Measurements from ENCODE around the gene SRRM5.
A peak's percentile ranks its signal among the peaks of the same experiment; 100 is the strongest.

Gene SRRM5

GRCh38 chr19:43640424-43640757 lies 28.5 kb downstream of the SRRM5 start:
- WGBS, 2 donors (ENCODE audit: extremely low coverage in 2 of 2, insufficient read length in 2 of 2, insufficient replicate concordance in 1 of 2) = no CpG with 5 or more reads among the region's 9 CpGs
- peak overlapping the region; percentile 80 for H3K4ac ChIP-seq (ENCODE audit: low read length)
- peaks cover 0 to 13% of the 10 kb centered on the region in 2 donors for H3K36me3 ChIP-seq (replicated peaks in 1 of 2; ENCODE audit: control insufficient read depth in 2 of 2, insufficient read depth in 2 of 2, low read length in 2 of 2)
- H4K8ac ChIP-seq (ENCODE audit: low read depth, low read length) = no peak overlapping the region
- H2BK15ac ChIP-seq (ENCODE audit: low read length) = peak overlapping the region; percentile 96
- H3K27ac ChIP-seq (replicated peaks; ENCODE audit: low read length) = no peak overlapping the region
- H2BK120ac ChIP-seq (ENCODE audit: low read depth, low read length) = peak overlapping the region; percentile 98
- DNase-seq (ENCODE audit: low spot score) = no peak
- H3K23ac ChIP-seq (ENCODE audit: low read depth, low read length, poor library complexity) = peak overlapping the region; percentile 96
- peak overlapping the region; percentile 92 for H3K9ac ChIP-seq (ENCODE audit: low read depth, low read length, poor library complexity)
- H2BK12ac ChIP-seq (ENCODE audit: low read length) = peak overlapping the region; percentile 63
- H2AK5ac ChIP-seq (ENCODE audit: low read depth, low read length) = peak overlapping the region; percentile 99
- no peak overlapping the region for H4K91ac ChIP-seq (ENCODE audit: low read depth, low read length, poor library complexity)
- H3K18ac ChIP-seq (ENCODE audit: low read length) = peak overlapping the region; percentile 99
- H3K4me3 ChIP-seq (ENCODE audit: low read length in 2 of 2) = peak overlapping the region; percentile 89 to 99
- peaks cover 9% of the 10 kb centered on the region for H3K79me1 ChIP-seq (ENCODE audit: low read depth, low read length)
- H3K14ac ChIP-seq (ENCODE audit: low read length) = peak overlapping the region; percentile 96
- peaks cover 25 to 31% of the 10 kb centered on the region in 2 donors for H3K4me1 ChIP-seq (ENCODE audit: control insufficient read depth in 2 of 2, insufficient read depth in 1 of 2, low read depth in 1 of 2, low read length in 2 of 2)
- H3K27me3 ChIP-seq (ENCODE audit: control insufficient read depth in 3 of 3, insufficient read depth in 3 of 3, low read depth in 1 of 3, low read length in 3 of 3) = peaks cover 0 to 9% (median 2%) of the 10 kb centered on the region in 3 experiments
- no peaks in the 10 kb centered on the region for H3K9me3 ChIP-seq (replicated peaks in 1 of 2; ENCODE audit: control insufficient read depth in 2 of 2, insufficient read depth in 1 of 2, low read depth in 1 of 2, low read length in 2 of 2)
- H2AFZ ChIP-seq (ENCODE audit: low read length) = peak overlapping the region; percentile 88
- H2BK5ac ChIP-seq (ENCODE audit: low read length) = peak overlapping the region; percentile 78
- H3K4me2 ChIP-seq (ENCODE audit: insufficient read depth, low read length, poor library complexity, severe bottlenecking) = peak overlapping the region; percentile 95

- H3K27ac ChIP-seq (replicated peaks; ENCODE audit: low read length) = no peak overlapping the region
- no peak overlapping the region for H4K8ac ChIP-seq (ENCODE audit: low read depth, low read length)
- H3K14ac ChIP-seq (ENCODE audit: low read length) = no peak overlapping the region
- H3K9me3 ChIP-seq (replicated peaks in 1 of 2; ENCODE audit: control insufficient read depth in 2 of 2, insufficient read depth in 1 of 2, low read depth in 1 of 2, low read length in 2 of 2) = peaks cover 2 to 6% of the 10 kb centered on the region in 2 donors
- no peak overlapping the region for H3K18ac ChIP-seq (ENCODE audit: low read length)
- H3K4ac ChIP-seq (ENCODE audit: low read length) = no peak overlapping the region
- WGBS, 2 donors (ENCODE audit: extremely low coverage in 2 of 2, insufficient read length in 2 of 2, insufficient replicate concordance in 1 of 2) = no CpG with 5 or more reads among the region's 2 CpGs
- no peak overlapping the region for H3K4me2 ChIP-seq (ENCODE audit: insufficient read depth, low read length, poor library complexity, severe bottlenecking)
- no peak for DNase-seq (ENCODE audit: low spot score)
- no peak overlapping the region for H2BK15ac ChIP-seq (ENCODE audit: low read length)
- no peak overlapping the region for H2BK120ac ChIP-seq (ENCODE audit: low read depth, low read length)
- H2BK12ac ChIP-seq (ENCODE audit: low read length) = no peak overlapping the region
- H2BK5ac ChIP-seq (ENCODE audit: low read length) = no peak overlapping the region
- peaks cover 0 to 13% of the 10 kb centered on the region in 2 donors for H3K36me3 ChIP-seq (replicated peaks in 1 of 2; ENCODE audit: control insufficient read depth in 2 of 2, insufficient read depth in 2 of 2, low read length in 2 of 2)
- H3K4me1 ChIP-seq (ENCODE audit: control insufficient read depth in 2 of 2, insufficient read depth in 1 of 2, low read depth in 1 of 2, low read length in 2 of 2) = peaks cover 18 to 24% of the 10 kb centered on the region in 2 donors
- no peak overlapping the region for H3K4me3 ChIP-seq (ENCODE audit: low read length in 2 of 2)
- H2AFZ ChIP-seq (ENCODE audit: low read length) = no peak overlapping the region
- no peak overlapping the region for H3K23ac ChIP-seq (ENCODE audit: low read depth, low read length, poor library complexity)
- peaks cover 0 to 9% (median 2%) of the 10 kb centered on the region in 3 experiments for H3K27me3 ChIP-seq (ENCODE audit: control insufficient read depth in 3 of 3, insufficient read depth in 3 of 3, low read depth in 1 of 3, low read length in 3 of 3)
- no peak overlapping the region for H2AK5ac ChIP-seq (ENCODE audit: low read depth, low read length)
- no peak overlapping the region for H3K9ac ChIP-seq (ENCODE audit: low read depth, low read length, poor library complexity)
- no peak overlapping the region for H4K91ac ChIP-seq (ENCODE audit: low read depth, low read length, poor library complexity)
- peaks cover 9% of the 10 kb centered on the region for H3K79me1 ChIP-seq (ENCODE audit: low read depth, low read length)
Measured at GRCh38 chr19:43641333-43641732, 29.4 kb downstream of the SRRM5 start.

- H3K18ac ChIP-seq (ENCODE audit: low read length) = no peak overlapping the region
- H3K4me1 ChIP-seq (ENCODE audit: control insufficient read depth in 2 of 2, insufficient read depth in 1 of 2, low read depth in 1 of 2, low read length in 2 of 2) = peaks cover 14 to 16% of the 10 kb centered on the region in 2 donors
- H3K4me2 ChIP-seq (ENCODE audit: insufficient read depth, low read length, poor library complexity, severe bottlenecking) = no peak overlapping the region
- H3K9ac ChIP-seq (ENCODE audit: low read depth, low read length, poor library complexity) = no peak overlapping the region
- H2AK5ac ChIP-seq (ENCODE audit: low read depth, low read length) = no peak overlapping the region
- H3K79me1 ChIP-seq (ENCODE audit: low read depth, low read length) = peaks cover 9% of the 10 kb centered on the region
- no peak overlapping the region for H3K23ac ChIP-seq (ENCODE audit: low read depth, low read length, poor library complexity)
- DNase-seq (ENCODE audit: low spot score) = no peak
- no peak overlapping the region for H4K91ac ChIP-seq (ENCODE audit: low read depth, low read length, poor library complexity)
- peaks cover 0 to 9% of the 10 kb centered on the region in 2 donors for H3K36me3 ChIP-seq (replicated peaks in 1 of 2; ENCODE audit: control insufficient read depth in 2 of 2, insufficient read depth in 2 of 2, low read length in 2 of 2)
- no peak overlapping the region for H4K8ac ChIP-seq (ENCODE audit: low read depth, low read length)
- H2BK120ac ChIP-seq (ENCODE audit: low read depth, low read length) = no peak overlapping the region
- no peak overlapping the region for H3K4me3 ChIP-seq (ENCODE audit: low read length in 2 of 2)
- WGBS, 2 donors (ENCODE audit: extremely low coverage in 2 of 2, insufficient read length in 2 of 2, insufficient replicate concordance in 1 of 2) = no CpG with 5 or more reads among the region's 4 CpGs
- H2BK15ac ChIP-seq (ENCODE audit: low read length) = no peak overlapping the region
- no peak overlapping the region for H3K4ac ChIP-seq (ENCODE audit: low read length)
- peaks cover 6 to 8% of the 10 kb centered on the region in 2 donors for H3K9me3 ChIP-seq (replicated peaks in 1 of 2; ENCODE audit: control insufficient read depth in 2 of 2, insufficient read depth in 1 of 2, low read depth in 1 of 2, low read length in 2 of 2)
- H2BK5ac ChIP-seq (ENCODE audit: low read length) = no peak overlapping the region
- H3K14ac ChIP-seq (ENCODE audit: low read length) = no peak overlapping the region
- H3K27ac ChIP-seq (replicated peaks; ENCODE audit: low read length) = no peak overlapping the region
- H3K27me3 ChIP-seq (ENCODE audit: control insufficient read depth in 3 of 3, insufficient read depth in 3 of 3, low read depth in 1 of 3, low read length in 3 of 3) = peaks cover 0 to 9% (median 2%) of the 10 kb centered on the region in 3 experiments
- H2BK12ac ChIP-seq (ENCODE audit: low read length) = no peak overlapping the region
- no peak overlapping the region for H2AFZ ChIP-seq (ENCODE audit: low read length)
Measured at GRCh38 chr19:43642531-43642930, 30.6 kb downstream of the SRRM5 start.

- H3K79me1 ChIP-seq (ENCODE audit: low read depth, low read length) = peaks cover 5% of the 10 kb centered on the region
- H3K36me3 ChIP-seq (replicated peaks in 1 of 2; ENCODE audit: control insufficient read depth in 2 of 2, insufficient read depth in 2 of 2, low read length in 2 of 2) = peaks cover 0 to 2% of the 10 kb centered on the region in 2 donors
- H2BK5ac ChIP-seq (ENCODE audit: low read length) = no peak overlapping the region
- H3K18ac ChIP-seq (ENCODE audit: low read length) = no peak overlapping the region
- WGBS, 2 donors (ENCODE audit: extremely low coverage in 2 of 2, insufficient read length in 2 of 2, insufficient replicate concordance in 1 of 2) = no CpG with 5 or more reads among the region's 3 CpGs
- H3K4me2 ChIP-seq (ENCODE audit: insufficient read depth, low read length, poor library complexity, severe bottlenecking) = no peak overlapping the region
- peaks cover 0 to 9% (median 2%) of the 10 kb centered on the region in 3 experiments for H3K27me3 ChIP-seq (ENCODE audit: control insufficient read depth in 3 of 3, insufficient read depth in 3 of 3, low read depth in 1 of 3, low read length in 3 of 3)
- no peak overlapping the region for H4K8ac ChIP-seq (ENCODE audit: low read depth, low read length)
- H3K23ac ChIP-seq (ENCODE audit: low read depth, low read length, poor library complexity) = no peak overlapping the region
- no peak overlapping the region for H2BK120ac ChIP-seq (ENCODE audit: low read depth, low read length)
- H2AK5ac ChIP-seq (ENCODE audit: low read depth, low read length) = no peak overlapping the region
- no peak overlapping the region for H3K4me3 ChIP-seq (ENCODE audit: low read length in 2 of 2)
- H3K14ac ChIP-seq (ENCODE audit: low read length) = no peak overlapping the region
- no peak for DNase-seq (ENCODE audit: low spot score)
- H3K9me3 ChIP-seq (replicated peaks in 1 of 2; ENCODE audit: control insufficient read depth in 2 of 2, insufficient read depth in 1 of 2, low read depth in 1 of 2, low read length in 2 of 2) = peaks cover 6 to 8% of the 10 kb centered on the region in 2 donors
- no peak overlapping the region for H4K91ac ChIP-seq (ENCODE audit: low read depth, low read length, poor library complexity)
- H3K27ac ChIP-seq (replicated peaks; ENCODE audit: low read length) = no peak overlapping the region
- H2BK15ac ChIP-seq (ENCODE audit: low read length) = no peak overlapping the region
- no peak overlapping the region for H3K4ac ChIP-seq (ENCODE audit: low read length)
- peaks cover 10 to 11% of the 10 kb centered on the region in 2 donors for H3K4me1 ChIP-seq (ENCODE audit: control insufficient read depth in 2 of 2, insufficient read depth in 1 of 2, low read depth in 1 of 2, low read length in 2 of 2)
- H3K9ac ChIP-seq (ENCODE audit: low read depth, low read length, poor library complexity) = no peak overlapping the region
- H2AFZ ChIP-seq (ENCODE audit: low read length) = no peak overlapping the region
- no peak overlapping the region for H2BK12ac ChIP-seq (ENCODE audit: low read length)
Measured at GRCh38 chr19:43643326-43643725, 31.4 kb downstream of the SRRM5 start.

All from neuronal stem cell (in vitro differentiated cells).